ENCODE data around the gene FXYD7.

The FXYD7 gene

GRCh38 chr19:35166100-35167063 is 23.3 kb downstream of the FXYD7 start:
- no peak overlapping the region for H3K4me3 ChIP-seq (replicated peaks; ENCODE audit: low read depth, low read length)
- no peak for TF ChIP-seq CTCF (IDR thresholded peaks at IDR 0.05; ENCODE audit: low read depth, low read length, missing control alignments)
- DNase-seq (ENCODE audit: extremely low read depth, low read depth) = no peak

DNA sequence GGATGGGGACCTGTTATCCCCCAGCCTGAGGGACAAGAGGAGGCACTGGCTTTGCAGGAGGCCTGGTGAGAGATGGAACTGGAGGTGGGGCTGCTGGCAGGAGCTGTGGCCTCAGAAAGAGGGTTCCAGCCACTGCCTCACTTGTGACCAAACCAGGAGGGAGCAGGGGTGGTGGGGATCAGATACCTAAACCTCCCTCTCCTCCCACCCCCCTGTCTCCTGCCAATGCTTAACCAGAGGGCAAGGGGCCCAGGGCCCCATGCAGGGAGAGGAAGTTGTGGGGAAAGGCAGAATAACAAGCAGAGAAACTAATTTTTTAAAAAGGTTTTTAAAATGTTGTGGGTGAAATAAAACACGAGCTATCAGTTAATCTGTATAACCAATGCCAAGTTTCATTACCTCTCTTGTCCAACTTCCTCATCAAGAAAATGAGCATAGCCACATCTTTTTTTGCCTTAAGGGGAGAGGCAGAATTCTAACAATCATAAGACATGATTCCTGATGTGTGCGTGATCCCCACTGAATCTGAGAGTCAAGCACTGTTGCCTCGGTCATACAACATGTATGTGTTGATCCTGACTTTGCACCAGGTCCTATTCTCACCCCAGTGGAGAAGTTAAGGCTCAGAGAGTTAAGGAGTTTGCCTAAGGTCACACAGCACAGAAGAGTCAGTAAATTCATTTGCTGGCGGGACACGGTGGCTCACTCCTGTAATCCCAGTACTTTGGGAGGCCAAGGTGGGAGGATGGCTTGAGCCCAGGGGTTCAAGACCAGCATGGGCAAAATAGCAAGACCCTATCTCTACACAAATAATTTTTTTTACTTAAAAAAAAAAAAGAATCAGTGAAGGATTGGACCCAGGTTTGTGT is 24.4 kb downstream of the FXYD7 start:
- no peak overlapping the region for H3K4me3 ChIP-seq (replicated peaks; ENCODE audit: low read depth, low read length)
- DNase-seq (ENCODE audit: extremely low read depth, low read depth) = no peak
- TF ChIP-seq CTCF (IDR thresholded peaks at IDR 0.05; ENCODE audit: low read depth, low read length, missing control alignments) = no peak

DNA sequence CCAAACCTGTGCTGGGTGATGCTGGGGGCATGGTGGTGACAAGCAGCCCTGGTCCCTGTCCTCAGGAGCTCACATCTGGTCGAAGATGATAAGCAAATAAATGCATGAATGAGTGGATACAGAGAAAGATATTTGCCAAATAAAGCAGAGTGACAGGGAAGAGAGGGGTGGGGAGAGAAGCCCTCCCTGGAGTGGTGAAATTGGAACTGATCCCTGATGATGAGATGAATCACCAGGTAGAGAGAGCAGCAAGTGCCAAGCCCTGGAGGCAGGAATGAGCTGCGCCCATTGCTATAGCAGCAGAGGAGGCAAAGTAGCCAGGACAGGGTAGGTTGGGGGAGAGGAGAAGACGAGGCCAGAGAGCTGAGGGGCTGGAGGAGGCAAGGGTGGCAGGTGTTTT is 25.1 kb downstream of the FXYD7 start:
- DNase-seq (ENCODE audit: extremely low read depth, low read depth) = no peak
- H3K4me3 ChIP-seq (replicated peaks; ENCODE audit: low read depth, low read length) = no peak overlapping the region
- no peak for TF ChIP-seq CTCF (IDR thresholded peaks at IDR 0.05; ENCODE audit: low read depth, low read length, missing control alignments)

DNA sequence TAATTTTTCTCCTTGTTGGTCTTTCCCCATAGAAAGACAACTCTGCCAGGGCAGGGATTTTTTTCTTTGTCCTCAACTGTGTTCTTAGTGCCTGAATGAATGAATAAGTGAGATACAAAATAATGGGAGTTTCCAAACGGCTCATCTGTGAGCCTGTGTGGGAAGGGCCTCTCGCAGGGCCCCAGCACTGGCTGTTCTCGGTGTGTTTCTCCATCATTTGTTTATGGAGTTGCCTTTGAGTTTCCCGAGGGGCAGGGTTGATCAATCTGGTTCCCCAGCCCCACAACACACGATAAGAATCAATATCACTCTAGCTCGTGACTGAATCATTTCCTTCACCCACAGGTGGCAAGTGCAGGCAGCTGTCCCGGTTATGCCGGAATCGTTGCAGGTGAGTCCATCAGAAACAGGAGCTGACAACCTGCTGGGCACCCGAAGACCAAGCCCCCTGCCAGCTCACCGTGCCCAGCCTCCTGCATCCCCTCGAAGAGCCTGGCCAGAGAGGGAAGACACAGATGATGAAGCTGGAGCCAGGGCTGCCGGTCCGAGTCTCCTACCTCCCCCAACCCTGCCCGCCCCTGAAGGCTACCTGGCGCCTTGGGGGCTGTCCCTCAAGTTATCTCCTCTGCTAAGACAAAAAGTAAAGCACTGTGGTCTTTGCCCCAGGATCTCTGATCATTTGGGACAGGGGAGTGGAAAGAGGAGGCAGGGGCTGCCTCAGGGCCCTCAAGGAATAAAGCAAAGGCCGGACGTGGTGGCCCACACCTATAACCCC is 26.4 kb downstream of the FXYD7 start:
- no peak for TF ChIP-seq CTCF (IDR thresholded peaks at IDR 0.05; ENCODE audit: low read depth, low read length, missing control alignments)
- H3K4me3 ChIP-seq (replicated peaks; ENCODE audit: low read depth, low read length) = no peak overlapping the region
- DNase-seq (ENCODE audit: extremely low read depth, low read depth) = no peak

DNA sequence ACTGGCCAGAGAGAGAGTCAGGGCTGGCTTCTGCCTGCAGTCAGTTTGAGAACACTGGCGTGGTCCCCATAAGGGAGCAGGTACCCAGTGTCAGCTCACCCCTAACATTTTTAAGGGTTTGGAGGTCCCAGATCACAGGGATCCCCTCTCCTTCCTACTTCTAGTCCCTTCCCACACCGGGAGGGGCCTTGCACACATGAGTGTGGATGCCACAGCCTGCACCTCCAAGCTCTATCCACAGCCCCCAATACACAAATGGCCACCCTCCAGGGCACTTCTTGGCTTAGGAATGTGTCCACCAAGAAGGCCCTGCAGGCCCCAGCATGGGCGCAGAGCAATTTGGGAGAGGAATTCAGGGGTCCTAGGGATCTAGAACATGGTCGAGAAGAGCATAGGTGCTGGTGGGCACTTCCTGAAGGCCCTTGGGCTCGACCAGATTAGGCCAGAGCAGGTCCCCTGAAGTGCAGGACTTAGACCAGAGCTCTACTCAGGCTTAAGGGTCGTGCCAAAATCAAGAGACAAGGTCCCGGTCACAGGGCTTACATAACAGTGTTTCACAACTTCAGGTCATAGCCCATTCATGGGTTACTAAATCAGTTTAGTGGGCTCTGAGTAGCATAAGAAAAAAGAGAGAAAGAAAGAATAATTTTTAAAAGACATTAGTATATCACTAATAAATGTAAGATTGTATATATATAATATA is 27.5 kb downstream of the FXYD7 start:
- no peak for TF ChIP-seq CTCF (IDR thresholded peaks at IDR 0.05; ENCODE audit: low read depth, low read length, missing control alignments)
- no peak for DNase-seq (ENCODE audit: extremely low read depth, low read depth)
- H3K4me3 ChIP-seq (replicated peaks; ENCODE audit: low read depth, low read length) = no peak overlapping the region

GRCh38 chr19:35171730-35172129 is 28.7 kb downstream of the FXYD7 start:
- no peak overlapping the region for H3K4me3 ChIP-seq (replicated peaks; ENCODE audit: low read depth, low read length)
- DNase-seq (ENCODE audit: extremely low read depth, low read depth) = no peak
- no peak for TF ChIP-seq CTCF (IDR thresholded peaks at IDR 0.05; ENCODE audit: low read depth, low read length, missing control alignments)

All from HFF-Myc (cell line).